GM12878 (cell line): Measurements from ENCODE around the gene PRDM1. TPM values are rescaled to one million over a fixed set of nuclear protein-coding genes. Genes with fewer than 3 reads are reported as not detected.

Source experiments
- ATAC-seq: fragments of 200-7000 bp; cut with Tn5 transposase; 3 replicates; pipeline ENCODE4 v1.9.1; 2020; ENCODE audit warnings: mild to moderate bottlenecking, moderate library complexity
- BruUV-seq: library from RNA; stranded (reverse); fragments of 400-500 nt; replicated peaks from 2 replicates; lab custom pipeline; 2021; lab: Mats Ljungman, UMichigan
- CTCF ChIA-PET: fragments of 300-600 bp; sonication (Branson Sonifier 250); formaldehyde crosslinking; extraction: SDS; loops from one replicate; lab custom pipeline; 2021; ENCODE audit warnings: inconsistent platforms; lab: Yijun Ruan, JAX
- POLR2A ChIA-PET: fragments of 350-600 bp; formaldehyde crosslinking; extraction: SDS; loops from one replicate; lab custom pipeline; 2021; ENCODE audit warnings: inconsistent platforms; lab: Charles Lee
- RAD21 ChIA-PET: fragments of 300-600 bp; sonication (Branson Sonifier 250); formaldehyde crosslinking; loops from one replicate; lab custom pipeline; 2023; ENCODE audit warnings: antibody characterized with exemption; ENCODE audit not compliant: unreplicated experiment; lab: Charles Lee
- SMC1A ChIA-PET: fragments of 300-600 bp; sonication (Branson Sonifier 250); formaldehyde crosslinking; loops from one replicate; lab custom pipeline; 2023; ENCODE audit not compliant: unreplicated experiment, uncharacterized antibody; lab: Charles Lee
- DNase-seq: peaks from one replicate; pipeline ENCODE4 v3.0.0-alpha.2; 2011; ENCODE audit warnings: low read depth, low spot score
- FAIRE-seq: peaks from 3 replicates; lab custom pipeline; 2011; peaks lifted over from hg19 to GRCh38; lab: Jason Lieb, UNC
- H2AFZ ChIP-seq: 2 replicates; pipeline ENCODE4 v1.6.0; 2011; ENCODE audit warnings: low read depth, low read length, control low read depth; ENCODE audit not compliant: control insufficient read depth
- H3K27ac ChIP-seq: 2 replicates; pipeline ENCODE4 v1.5.1; 2011; ENCODE audit warnings: control low read depth; ENCODE audit not compliant: control insufficient read depth, insufficient read depth
- H3K27me3 ChIP-seq, 2 experiments: replicated peaks in 1 of 2; 2 replicates each; pipeline versions ENCODE4 v1.6.0 to v1.6.1; 2011; ENCODE audit warnings: low read length in 1 of 2; ENCODE audit not compliant: control insufficient read depth in 2 of 2, insufficient read depth in 2 of 2
- H3K36me3 ChIP-seq, 2 experiments: 2 replicates each; pipeline ENCODE4 v1.5.1; 2011; ENCODE audit warnings: low read length in 1 of 2; ENCODE audit not compliant: control insufficient read depth in 2 of 2, insufficient read depth in 2 of 2
- H3K4me1 ChIP-seq: 2 replicates; pipeline ENCODE4 v1.6.1; 2011; ENCODE audit warnings: mild to moderate bottlenecking, low read length, moderate library complexity, mixed read lengths; ENCODE audit not compliant: control insufficient read depth, insufficient read depth
- H3K4me2 ChIP-seq: 2 replicates; pipeline ENCODE4 v1.6.0; 2011; ENCODE audit warnings: control low read depth; ENCODE audit not compliant: control insufficient read depth, insufficient read depth
- H3K4me3 ChIP-seq: fragments of 200-600 bp; sonication (generic); 2 replicates; pipeline ENCODE4 v1.5.1; 2016
- H3K79me2 ChIP-seq: 2 replicates; pipeline ENCODE4 v1.6.0; 2011; ENCODE audit warnings: low read length; ENCODE audit not compliant: control insufficient read depth, insufficient read depth
- H3K9ac ChIP-seq: 2 replicates; pipeline ENCODE4 v1.8.0; 2011; ENCODE audit warnings: low read length, control low read depth, mixed read lengths; ENCODE audit not compliant: control insufficient read depth, insufficient read depth
- H3K9me3 ChIP-seq: replicated peaks from 3 replicates; pipeline ENCODE4 v1.5.1; 2011; ENCODE audit warnings: mild to moderate bottlenecking, low read length; ENCODE audit not compliant: control insufficient read depth, insufficient read depth
- H4K20me1 ChIP-seq: 2 replicates; pipeline ENCODE4 v1.6.0; 2011; ENCODE audit not compliant: control insufficient read depth, insufficient read depth
- CBX5 ChIP-seq: sonication (generic); IDR thresholded peaks from 2 replicates; pipeline ENCODE4 v1.6.1; 2016; ENCODE audit warnings: low read depth, moderate library complexity, mild to moderate bottlenecking, inconsistent platforms
- CREB1 ChIP-seq: IDR thresholded peaks from 2 replicates; pipeline ENCODE4 v1.6.1; 2012; ENCODE audit warnings: low read depth, mild to moderate bottlenecking, inconsistent platforms
- E4F1 ChIP-seq: fragments of 450-650 bp; IDR thresholded peaks from 2 replicates; pipeline ENCODE4 v1.6.1; 2018; ENCODE audit warnings: borderline replicate concordance, mild to moderate bottlenecking; ENCODE audit not compliant: partially characterized antibody
- FOXK2 ChIP-seq: fragments of 450-650 bp; IDR thresholded peaks from 2 replicates; pipeline ENCODE4 v1.6.1; 2017; ENCODE audit warnings: mild to moderate bottlenecking, moderate library complexity
- GATAD2B ChIP-seq: fragments of 450-650 bp; conservative IDR thresholded peaks from 2 replicates; pipeline ENCODE4 v1.6.1; 2017; ENCODE audit warnings: low read depth, mild to moderate bottlenecking, moderate library complexity
- HCFC1 ChIP-seq: fragments of 150-350 bp; IDR thresholded peaks from 2 replicates; pipeline ENCODE4 v1.6.1; 2014; ENCODE audit warnings: low read length
- HDGF ChIP-seq: fragments of 450-650 bp; IDR thresholded peaks from 2 replicates; pipeline ENCODE4 v1.6.1; 2016; ENCODE audit warnings: antibody characterized with exemption
- MEF2A ChIP-seq: IDR thresholded peaks from 2 replicates; pipeline ENCODE4 v1.6.1; 2011; ENCODE audit warnings: low read depth, mild to moderate bottlenecking, low read length, moderate library complexity; ENCODE audit not compliant: insufficient read depth
- MXI1 ChIP-seq: fragments of 150-350 bp; IDR thresholded peaks from 2 replicates; pipeline ENCODE4 v1.6.1; 2011; ENCODE audit warnings: low read depth, mild to moderate bottlenecking, inconsistent platforms, low read length, improper control_type of control experiment
- PAX8 ChIP-seq: fragments of 450-650 bp; IDR thresholded peaks from 2 replicates; pipeline ENCODE4 v1.6.1; 2017; ENCODE audit warnings: mild to moderate bottlenecking, moderate library complexity
- PBX3 ChIP-seq: IDR thresholded peaks from 2 replicates; pipeline ENCODE4 v1.6.1; 2011; ENCODE audit warnings: mild to moderate bottlenecking, low read depth, low read length, moderate library complexity; ENCODE audit not compliant: insufficient replicate concordance
- POU2F2 ChIP-seq: IDR thresholded peaks from 3 replicates; pipeline ENCODE4 v1.6.1; 2011; ENCODE audit warnings: low read depth, mild to moderate bottlenecking, low read length, borderline replicate concordance
- SMC3 ChIP-seq: IDR thresholded peaks from 2 replicates; pipeline ENCODE4 v1.6.1; 2011; ENCODE audit warnings: low read length, improper control_type of control experiment, borderline replicate concordance
- SREBF2 ChIP-seq: IDR thresholded peaks from 2 replicates; pipeline ENCODE4 v1.6.1; 2012; ENCODE audit warnings: mild to moderate bottlenecking, low read length
- TAF1 ChIP-seq: IDR thresholded peaks from 2 replicates; pipeline ENCODE4 v1.6.1; 2011; ENCODE audit warnings: mild to moderate bottlenecking, low read depth, low read length, borderline replicate concordance
- TCF7 ChIP-seq: IDR thresholded peaks from 2 replicates; pipeline ENCODE4 v1.6.1; 2014; ENCODE audit warnings: antibody characterized with exemption, borderline replicate concordance
- WGBS: methylation state at CpG from one replicate; pipeline ENCODE4 v1.1.6; 2016; ENCODE audit warnings: low lambda C conversion rate; ENCODE audit not compliant: insufficient replicate concordance, insufficient coverage; ENCODE audit errors: missing lambda C conversion rate; 5-methylcytosine and 5-hydroxymethylcytosine counted together
- in situ Hi-C: fragments of 300-500 bp; cut with MboI; formaldehyde crosslinking; loops from 9 replicates; pipeline ENCODE4 v1.14.3; 2018; ENCODE audit warnings: mixed read lengths
- intact Hi-C: fragments of 100-400 bp; cut with micrococcal nuclease; formaldehyde crosslinking; loops from one replicate; pipeline ENCODE4 v1.14.2; 2022; ENCODE audit not compliant: unreplicated experiment
- polyA plus RNA-seq, 11 experiments: library from polyadenylated mRNA; depleted of rRNA in 4 of 11; unstranded in 6 of 11; stranded (reverse) in 5 of 11; fragments of >200 nt; fragmentation: Nextera tagmentation in 4 of 11; fragmentation: Illumina TruSeq in 1 of 11; extraction: Ambion mirVana in 4 of 11; extraction: Trizol in 1 of 11; gene quantifications; 1 replicate in 1 of 11; 2 replicates in 10 of 11; pipeline versions ENCODE4 v1.2.1 to v1.2.3, GENCODE V29; 2011 to 2016; ENCODE audit warnings: inconsistent platforms in 2 of 11, missing spikeins in 2 of 11, low read depth in 1 of 11
- total RNA-seq, 4 experiments: library from RNA; depleted of rRNA in 3 of 4; stranded (reverse); fragments of >200 nt in 3 of 4; fragmentation: Illumina TruSeq in 1 of 4; extraction: Trizol in 1 of 4; gene quantifications; 2 replicates each; pipeline versions ENCODE4 v1.2.1 to v1.2.3, GENCODE V29; 2013 to 2021
- TF ChIP-seq, protein P1 (sequence below): fragments of 450-650 bp; conservative IDR thresholded peaks from 2 replicates; pipeline ENCODE4 v1.6.1; 2017; ENCODE audit warnings: mild to moderate bottlenecking, moderate library complexity
- TF ChIP-seq, protein P2 (sequence below): fragments of 450-650 bp; IDR thresholded peaks from 2 replicates; pipeline ENCODE4 v1.6.1; 2017; ENCODE audit warnings: low read depth, mild to moderate bottlenecking, moderate library complexity

Gene PRDM1
- total and polyA plus RNA-seq, 10 of the 15 experiments (the other 5 are each of a cell fraction or from before 2014, with no cell fraction given), result 1.9 to 15.8 (median 4.1) TPM

DNA sequence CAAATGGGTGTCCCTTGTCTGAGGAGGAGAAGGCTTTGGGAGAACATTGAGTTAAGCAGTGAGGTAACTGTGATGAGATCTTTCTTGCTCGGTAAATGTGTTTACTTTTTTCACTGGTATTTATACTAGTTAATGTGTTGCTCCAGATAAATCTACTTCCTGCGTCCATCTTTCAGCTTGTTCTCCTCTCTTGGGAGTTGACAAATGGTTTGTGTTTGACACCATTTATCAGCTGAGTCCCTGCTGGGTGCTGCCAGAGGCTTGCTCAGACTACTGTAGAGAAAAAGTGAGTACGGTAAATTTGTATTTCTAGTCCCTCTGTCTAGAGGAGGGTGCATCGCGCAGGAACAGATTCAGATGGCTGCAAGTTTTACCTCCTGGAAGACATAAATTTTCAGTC lies 8.3 kb upstream of the PRDM1 start:
- peaks cover 0 to 4% of the 10 kb centered on the region in 2 experiments; a peak in 2 of 4 replicates for H3K27me3 ChIP-seq
- H3K79me2 ChIP-seq, result no peaks in the 10 kb centered on the region
- no peak for FAIRE-seq
- H3K4me3 ChIP-seq, result no peak overlapping the region
- H4K20me1 ChIP-seq, result no peaks in the 10 kb centered on the region
- ChIA-PET SMC1A (interaction anchor here (1.2 to 1.6 kb wide), 2 partner anchors 9 to 145 kb away, joined by 3 read pairs; no protein-coding TSS in a partner anchor), CTCF (no interaction called here), RAD21 (interaction anchor here (1.0 kb wide), 1 partner anchor 145 kb away, joined by 3 read pairs; no protein-coding TSS in a partner anchor), POLR2A (no interaction called here)
- H3K4me1 ChIP-seq, result no peaks in the 10 kb centered on the region
- TF ChIP-seq MXI1, result no peak
- TF ChIP-seq E4F1, result no peak
- no peak for TF ChIP-seq TAF1
- TF ChIP-seq PAX8, result no peak
- TF ChIP-seq, protein P1, sequence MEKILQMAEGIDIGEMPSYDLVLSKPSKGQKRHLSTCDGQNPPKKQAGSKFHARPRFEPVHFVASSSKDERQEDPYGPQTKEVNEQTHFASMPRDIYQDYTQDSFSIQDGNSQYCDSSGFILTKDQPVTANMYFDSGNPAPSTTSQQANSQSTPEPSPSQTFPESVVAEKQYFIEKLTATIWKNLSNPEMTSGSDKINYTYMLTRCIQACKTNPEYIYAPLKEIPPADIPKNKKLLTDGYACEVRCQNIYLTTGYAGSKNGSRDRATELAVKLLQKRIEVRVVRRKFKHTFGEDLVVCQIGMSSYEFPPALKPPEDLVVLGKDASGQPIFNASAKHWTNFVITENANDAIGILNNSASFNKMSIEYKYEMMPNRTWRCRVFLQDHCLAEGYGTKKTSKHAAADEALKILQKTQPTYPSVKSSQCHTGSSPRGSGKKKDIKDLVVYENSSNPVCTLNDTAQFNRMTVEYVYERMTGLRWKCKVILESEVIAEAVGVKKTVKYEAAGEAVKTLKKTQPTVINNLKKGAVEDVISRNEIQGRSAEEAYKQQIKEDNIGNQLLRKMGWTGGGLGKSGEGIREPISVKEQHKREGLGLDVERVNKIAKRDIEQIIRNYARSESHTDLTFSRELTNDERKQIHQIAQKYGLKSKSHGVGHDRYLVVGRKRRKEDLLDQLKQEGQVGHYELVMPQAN, result no peak
- no peak for TF ChIP-seq FOXK2
- no peak for TF ChIP-seq CREB1
- no peak for TF ChIP-seq CBX5
- no peak for TF ChIP-seq SMC3
- no peak for TF ChIP-seq HCFC1
- no peak for TF ChIP-seq TCF7
- no peak for TF ChIP-seq MEF2A
- no peak for TF ChIP-seq SREBF2
- TF ChIP-seq PBX3, result no peak
- TF ChIP-seq, protein P2, sequence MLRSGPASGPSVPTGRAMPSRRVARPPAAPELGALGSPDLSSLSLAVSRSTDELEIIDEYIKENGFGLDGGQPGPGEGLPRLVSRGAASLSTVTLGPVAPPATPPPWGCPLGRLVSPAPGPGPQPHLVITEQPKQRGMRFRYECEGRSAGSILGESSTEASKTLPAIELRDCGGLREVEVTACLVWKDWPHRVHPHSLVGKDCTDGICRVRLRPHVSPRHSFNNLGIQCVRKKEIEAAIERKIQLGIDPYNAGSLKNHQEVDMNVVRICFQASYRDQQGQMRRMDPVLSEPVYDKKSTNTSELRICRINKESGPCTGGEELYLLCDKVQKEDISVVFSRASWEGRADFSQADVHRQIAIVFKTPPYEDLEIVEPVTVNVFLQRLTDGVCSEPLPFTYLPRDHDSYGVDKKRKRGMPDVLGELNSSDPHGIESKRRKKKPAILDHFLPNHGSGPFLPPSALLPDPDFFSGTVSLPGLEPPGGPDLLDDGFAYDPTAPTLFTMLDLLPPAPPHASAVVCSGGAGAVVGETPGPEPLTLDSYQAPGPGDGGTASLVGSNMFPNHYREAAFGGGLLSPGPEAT, result no peak
- no peak for TF ChIP-seq POU2F2
- TF ChIP-seq HDGF, result no peak
- TF ChIP-seq GATAD2B, result no peak
- in situ Hi-C loops, result loop anchor here (10.0 kb wide), 1 partner anchor 993 kb away; no protein-coding TSS in a partner anchor
- no peak overlapping the region for H2AFZ ChIP-seq
- no TSS peak for BruUV-seq
- no peak for ATAC-seq
- intact Hi-C loops, result no loop called here
- no peak overlapping the region for H3K27ac ChIP-seq
- no peak overlapping the region for H3K9ac ChIP-seq
- H3K4me2 ChIP-seq, result no peak overlapping the region
- H3K9me3 ChIP-seq, result no peaks in the 10 kb centered on the region
- DNase-seq, result no peak
- no peaks in the 10 kb centered on the region for H3K36me3 ChIP-seq
- 96% methylated on average over 5 of the region's 5 CpGs for WGBS
